K562 (cell line): Measurements from ENCODE around the gene KLHL29. TPM values are rescaled to one million over a fixed set of nuclear protein-coding genes. Genes with fewer than 3 reads are reported as not detected.

Experiments
- ATAC-seq: fragments of 200-7000 bp; cut with Tn5 transposase; 3 replicates; pipeline ENCODE4 v1.9.1; 2020; ENCODE audit warnings: moderate library complexity
- BruUV-seq: library from RNA; stranded (reverse); fragments of 400-500 nt; replicated peaks from 2 replicates; lab custom pipeline; 2021; lab: Mats Ljungman, UMichigan
- CTCF ChIA-PET: fragments of 300-600 bp; formaldehyde crosslinking; extraction: SDS; loops from one replicate; lab custom pipeline; 2021; ENCODE audit warnings: low intra/inter-chr PET ratio; lab: Yijun Ruan, JAX
- POLR2A ChIA-PET: fragments of 300-600, 350-650 bp; sonication (Branson Sonifier 250); formaldehyde crosslinking; extraction: SDS; loops from one replicate; lab custom pipeline; 2021; ENCODE audit warnings: antibody characterized with exemption, inconsistent platforms; lab: Yijun Ruan, JAX
- DNase-seq, 4 experiments: peaks; one replicate each; pipeline versions ENCODE4 v3.0.0 to v3.0.0-alpha.2; 2011 to 2018; ENCODE audit warnings: low spot score in 3 of 4, mixed read lengths in 3 of 4; ENCODE audit errors: extremely low read depth in 1 of 4
- FAIRE-seq: peaks from 2 replicates; lab custom pipeline; 2011; peaks lifted over from hg19 to GRCh38; lab: Jason Lieb, UNC
- H2AFZ ChIP-seq: 2 replicates; pipeline ENCODE4 v1.6.0; 2011; ENCODE audit warnings: low read depth, low read length, control low read depth, inconsistent platforms
- H3K27ac ChIP-seq: fragments of 200-600 bp; 3 replicates; pipeline ENCODE4 v1.8.0; 2011; ENCODE audit warnings: low read depth, mild to moderate bottlenecking, control low read depth, inconsistent platforms, low read length, moderate library complexity, mixed read lengths; ENCODE audit errors: extremely low read depth
- H3K27me3 ChIP-seq, 2 experiments: fragments of 300-600 bp in 1 of 2; 2 replicates in 1 of 2; 3 replicates in 1 of 2; pipeline versions ENCODE4 v1.6.0 to v1.8.0; 2011; ENCODE audit warnings: inconsistent platforms in 2 of 2, low read length in 2 of 2, mild to moderate bottlenecking in 1 of 2, mixed read lengths in 1 of 2, moderate library complexity in 1 of 2; ENCODE audit not compliant: control insufficient read depth in 2 of 2, insufficient read depth in 2 of 2
- H3K36me3 ChIP-seq: fragments of 300-600 bp; 3 replicates; pipeline ENCODE4 v1.8.0; 2011; ENCODE audit warnings: mild to moderate bottlenecking, low read length, inconsistent platforms; ENCODE audit not compliant: control insufficient read depth, insufficient read depth
- H3K4me1 ChIP-seq, 2 experiments: fragments of 200-600 bp in 1 of 2; replicated peaks in 1 of 2; 2 replicates in 1 of 2; 3 replicates in 1 of 2; pipeline versions ENCODE4 v1.5.1 to v1.8.0; 2011; ENCODE audit warnings: inconsistent platforms in 2 of 2, low read length in 2 of 2, mild to moderate bottlenecking in 1 of 2, mixed read lengths in 1 of 2, moderate library complexity in 1 of 2; ENCODE audit not compliant: control insufficient read depth in 2 of 2, insufficient read depth in 2 of 2
- H3K4me2 ChIP-seq: 2 replicates; pipeline ENCODE4 v1.6.1; 2011; ENCODE audit warnings: low read length, control low read depth, inconsistent platforms, mixed read lengths; ENCODE audit not compliant: insufficient read depth
- H3K4me3 ChIP-seq: fragments of 200-600 bp; sonication (generic), shearing (Covaris generic); 2 replicates; pipeline ENCODE4 v1.5.1; 2016; ENCODE audit warnings: control low read depth, inconsistent platforms
- H3K79me2 ChIP-seq: fragments of 200-600 bp; 3 replicates; pipeline ENCODE4 v1.8.0; 2011; ENCODE audit warnings: low read length, inconsistent platforms; ENCODE audit not compliant: control insufficient read depth, insufficient read depth
- H3K9ac ChIP-seq, 2 experiments: 2 replicates each; pipeline versions ENCODE4 v1.6.0 to v1.6.1; 2011; ENCODE audit warnings: low read depth in 2 of 2, low read length in 2 of 2, control low read depth in 1 of 2, inconsistent platforms in 1 of 2, mild to moderate bottlenecking in 1 of 2, mixed read lengths in 1 of 2; ENCODE audit not compliant: insufficient read depth in 1 of 2
- H3K9me1 ChIP-seq: one replicate; pipeline ENCODE4 v1.6.0; 2011; ENCODE audit warnings: inconsistent platforms, mild to moderate bottlenecking, low read length, moderate library complexity; ENCODE audit not compliant: control insufficient read depth, insufficient read depth
- H3K9me3 ChIP-seq: replicated peaks from 2 replicates; pipeline ENCODE4 v1.5.1; 2011; ENCODE audit warnings: low read depth, low read length, inconsistent platforms; ENCODE audit not compliant: control insufficient read depth, insufficient read depth
- H4K20me1 ChIP-seq: replicated peaks from 2 replicates; pipeline ENCODE4 v1.6.1; 2011; ENCODE audit warnings: low read length, inconsistent platforms, mixed read lengths; ENCODE audit not compliant: control insufficient read depth, insufficient read depth
- CHAMP1 ChIP-seq: fragments of 450-650 bp; IDR thresholded peaks from 2 replicates; pipeline ENCODE4 v1.6.1; 2016; ENCODE audit warnings: mild to moderate bottlenecking
- DIDO1 ChIP-seq: fragments of 450-650 bp; IDR thresholded peaks from 2 replicates; pipeline ENCODE4 v1.6.1; 2016; ENCODE audit warnings: low read depth, missing biosample characterization, missing genetic modification characterization
- GABPA ChIP-seq: fragments of 200-800 bp; sonication (Bioruptor generic); conservative IDR thresholded peaks from 2 replicates; pipeline ENCODE4 v1.6.1; 2016; ENCODE audit warnings: low read depth, missing genetic modification characterization, missing compliant biosample characterization
- HMBOX1 ChIP-seq: sonication (generic); IDR thresholded peaks from 2 replicates; pipeline ENCODE4 v1.6.1; 2016
- NFXL1 ChIP-seq: fragments of 450-650 bp; formaldehyde crosslinking; IDR thresholded peaks from 2 replicates; pipeline ENCODE4 v1.4.0; 2021; ENCODE audit warnings: mild to moderate bottlenecking
- NR0B1 ChIP-seq: fragments of 450-650 bp; IDR thresholded peaks from one replicate; pipeline ENCODE4 v1.6.1; 2018; ENCODE audit warnings: mild to moderate bottlenecking, moderate library complexity; ENCODE audit not compliant: partially characterized antibody
- STAT5B ChIP-seq: fragments of 250-450 bp; sonication (Bioruptor Pico); IDR thresholded peaks from 2 replicates; pipeline ENCODE4 v1.8.0; 2021; ENCODE audit warnings: mild to moderate bottlenecking, inconsistent platforms
- TCF3 ChIP-seq: sonication (generic); formaldehyde crosslinking; IDR thresholded peaks from 2 replicates; pipeline ENCODE4 v1.4.0; 2020; ENCODE audit warnings: mild to moderate bottlenecking, missing genetic modification reagents
- THAP12 ChIP-seq: fragments of 250-450 bp; sonication (Bioruptor Pico); IDR thresholded peaks from 2 replicates; pipeline ENCODE4 v1.9.0; 2021; ENCODE audit warnings: mild to moderate bottlenecking, inconsistent platforms
- ZNF212 ChIP-seq: fragments of 450-650 bp; formaldehyde crosslinking; IDR thresholded peaks from 2 replicates; pipeline ENCODE4 v1.4.0; 2020; ENCODE audit warnings: mild to moderate bottlenecking
- ZNF316 ChIP-seq: fragments of 450-650 bp; IDR thresholded peaks from 2 replicates; pipeline ENCODE4 v1.6.1; 2016
- ZNF518B ChIP-seq: fragments of 250-450 bp; sonication (Bioruptor Pico); IDR thresholded peaks from 2 replicates; pipeline ENCODE4 v1.5.0; 2021; ENCODE audit warnings: mild to moderate bottlenecking, moderate library complexity
- ZNF668 ChIP-seq: fragments of 250-450 bp; sonication (Bioruptor Pico); IDR thresholded peaks from 2 replicates; pipeline ENCODE4 v1.8.0; 2022; ENCODE audit warnings: mild to moderate bottlenecking, inconsistent platforms
- WGBS: fragments of 100-300 bp; shearing (Covaris generic); methylation state at CpG from one replicate; pipeline ENCODE4 v1.1.6; 2016; ENCODE audit warnings: low coverage, mixed read lengths; ENCODE audit not compliant: insufficient coverage; ENCODE audit errors: missing lambda C conversion rate; 5-methylcytosine and 5-hydroxymethylcytosine counted together
- in situ Hi-C: fragments of 300-500 bp; cut with MboI; formaldehyde crosslinking; loops from 4 replicates; pipeline ENCODE4 v1.15.0; 2018; ENCODE audit warnings: inconsistent platforms, mixed read lengths
- intact Hi-C: fragments of 100-400 bp; cut with micrococcal nuclease; formaldehyde crosslinking; loops from 2 replicates; pipeline ENCODE4 v1.14.2; 2022
- polyA plus RNA-seq, 8 experiments: library from polyadenylated mRNA; depleted of rRNA in 4 of 8; stranded (reverse) in 5 of 8; unstranded in 3 of 8; fragments of >200 nt; fragmentation: Nextera tagmentation in 2 of 8; fragmentation: Illumina TruSeq in 1 of 8; extraction: Ambion mirVana in 2 of 8; extraction: Trizol in 1 of 8; gene quantifications; 2 replicates each; pipeline versions ENCODE4 v1.2.1 to v1.2.3, GENCODE V29; 2011 to 2014; ENCODE audit warnings: inconsistent platforms in 1 of 8, missing spikeins in 1 of 8
- total RNA-seq, 7 experiments: library from RNA; depleted of rRNA in 6 of 7; stranded (reverse); fragments of >200 nt in 6 of 7; fragmentation: Illumina TruSeq in 2 of 7; extraction: Trizol in 2 of 7; gene quantifications; 2 replicates each; pipeline versions ENCODE4 v1.2.1 to v1.2.3, GENCODE V29; 2011 to 2021; ENCODE audit warnings: low replicate concordance in 1 of 7

KLHL29 gene
- total and polyA plus RNA-seq, 9 of the 15 experiments (the other 6 are each of a cell fraction or from before 2014, with no cell fraction given), result 0.03 to 0.31 (median 0.08) TPM; not detected in 1

GRCh38 chr2:23662466-23662865 lies 277.5 kb downstream of the KLHL29 start:
- Histone ChIP-seq H3K4me3 (no peak overlapping the region), H2AFZ (no peak overlapping the region), H3K4me2 (no peak overlapping the region), H3K9me1 (no peaks in the 10 kb centered on the region), H3K9ac (no peak overlapping the region), H3K9me3 (no peaks in the 10 kb centered on the region), H4K20me1 (no peaks in the 10 kb centered on the region; the same call in none of the 2 replicates), H3K27me3 (peaks cover 17 to 77% of the 10 kb centered on the region in 2 experiments), H3K27ac (no peak overlapping the region), H3K36me3 (no peaks in the 10 kb centered on the region), H3K4me1 (peaks cover 0 to 13% of the 10 kb centered on the region in 2 experiments; a peak in 2 of 5 replicates), H3K79me2 (no peaks in the 10 kb centered on the region)
- in situ Hi-C loops (no loop called here), intact Hi-C loops (no loop called here)
- no peak for FAIRE-seq
- ChIA-PET POLR2A (no interaction called here), CTCF (no interaction called here)
- WGBS, result 0% methylated on average over 5 of the region's 6 CpGs
- no TSS peak for BruUV-seq
- ATAC-seq, result no peak
- no peak for DNase-seq
- TF ChIP-seq ZNF668 (CRISPR knock-in tag) (no peak), ZNF212 (CRISPR knock-in tag) (no peak), THAP12 (CRISPR knock-in tag) (no peak), NFXL1 (no peak), GABPA (tag) (no peak), HMBOX1 (no peak), STAT5B (CRISPR knock-in tag) (no peak), CHAMP1 (no peak), DIDO1 (tag) (no peak), ZNF518B (CRISPR knock-in tag) (no peak), ZNF316 (no peak), NR0B1 (no peak), TCF3 (CRISPR knock-in tag) (no peak)
